ENCODE results near the gene PINK1.

The PINK1 gene

GRCh38 chr1:20685099-20685662 lies 51.9 kb downstream of the PINK1 start:
- Mint-ChIP-seq H3K4me3 (no peak overlapping the region), H3K4me1 (ENCODE audit: low read depth) (peaks cover 4% of the 10 kb centered on the region), H3K27me3 (ENCODE audit: low read depth) (peaks cover 33% of the 10 kb centered on the region), H3K36me3 (ENCODE audit: low read depth) (no peaks in the 10 kb centered on the region), H3K27ac (no peak overlapping the region), H3K9me3 (no peaks in the 10 kb centered on the region)
- no peak for DNase-seq (ENCODE audit: low spot score)

DNA sequence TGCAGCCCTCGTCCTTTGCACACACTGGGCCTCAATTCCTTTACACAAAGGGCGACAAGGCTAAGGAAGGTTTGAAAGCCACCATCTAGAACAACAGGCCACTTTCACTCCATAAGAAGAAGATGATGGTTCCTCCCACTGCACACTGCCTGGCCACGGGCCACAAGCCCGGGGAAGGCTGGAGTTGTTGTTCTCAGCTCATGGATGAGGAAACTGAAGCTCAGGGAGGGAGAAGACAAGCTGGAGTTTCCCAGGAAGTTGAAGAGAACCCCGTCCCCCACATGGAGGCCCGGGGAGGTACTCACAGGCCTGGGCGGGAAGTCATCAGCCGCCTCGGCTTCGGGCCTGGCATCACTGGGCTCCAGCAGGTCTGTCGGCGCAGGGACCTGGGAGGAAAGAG lies 52.5 kb downstream of the PINK1 start:
- Mint-ChIP-seq H3K4me1 (ENCODE audit: low read depth) (peaks cover 4% of the 10 kb centered on the region), H3K36me3 (ENCODE audit: low read depth) (no peaks in the 10 kb centered on the region), H3K4me3 (no peak overlapping the region), H3K27me3 (ENCODE audit: low read depth) (peaks cover 29% of the 10 kb centered on the region), H3K27ac (no peak overlapping the region), H3K9me3 (no peaks in the 10 kb centered on the region)
- DNase-seq (ENCODE audit: low spot score), result no peak

DNA sequence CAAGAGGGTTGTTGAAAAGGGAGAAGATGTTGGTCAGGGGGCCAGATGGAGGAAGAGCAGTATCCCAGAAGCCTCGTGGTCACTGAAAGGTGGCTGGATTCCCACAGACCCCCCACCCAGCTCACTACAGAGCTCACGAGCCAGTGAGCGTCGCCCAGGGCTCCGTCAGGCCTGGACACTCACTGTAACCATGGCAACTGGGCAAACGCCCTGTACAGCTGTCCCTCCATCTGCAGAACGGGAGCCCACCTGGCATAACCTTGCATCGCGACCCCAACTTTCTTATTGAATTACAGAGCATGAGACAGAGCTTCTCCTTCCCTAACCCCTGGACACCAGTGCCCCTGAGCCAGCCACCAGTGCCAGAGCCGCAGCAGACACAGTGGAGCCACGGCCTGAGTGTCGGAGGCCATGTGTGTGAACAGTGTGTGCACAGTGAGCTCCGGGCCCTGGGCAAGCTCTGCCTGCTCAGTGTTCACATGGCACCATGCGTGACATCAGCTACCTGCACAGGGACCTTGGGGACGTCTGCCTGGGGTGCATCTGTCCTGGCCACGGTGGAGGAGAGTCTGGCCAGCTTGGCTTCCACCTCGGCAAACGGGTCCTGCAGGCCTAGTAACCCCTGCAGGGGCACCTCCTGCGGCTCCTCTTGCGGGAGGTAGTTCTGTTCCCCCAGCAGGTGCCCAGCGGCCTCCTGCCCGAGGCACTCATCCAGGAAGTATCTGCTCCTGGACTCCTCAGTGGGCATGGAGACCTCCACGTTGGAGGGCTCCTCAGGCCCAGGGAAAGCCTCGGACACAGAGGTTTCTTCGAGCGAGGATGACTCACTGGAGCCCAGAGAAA lies 53.8 kb downstream of the PINK1 start:
- H3K27ac Mint-ChIP-seq, result no peak overlapping the region
- H3K27me3 Mint-ChIP-seq (ENCODE audit: low read depth), result peaks cover 25% of the 10 kb centered on the region
- no peaks in the 10 kb centered on the region for H3K9me3 Mint-ChIP-seq
- peaks cover 4% of the 10 kb centered on the region for H3K4me1 Mint-ChIP-seq (ENCODE audit: low read depth)
- no peak for DNase-seq (ENCODE audit: low spot score)
- no peaks in the 10 kb centered on the region for H3K36me3 Mint-ChIP-seq (ENCODE audit: low read depth)
- no peak overlapping the region for H3K4me3 Mint-ChIP-seq

DNA sequence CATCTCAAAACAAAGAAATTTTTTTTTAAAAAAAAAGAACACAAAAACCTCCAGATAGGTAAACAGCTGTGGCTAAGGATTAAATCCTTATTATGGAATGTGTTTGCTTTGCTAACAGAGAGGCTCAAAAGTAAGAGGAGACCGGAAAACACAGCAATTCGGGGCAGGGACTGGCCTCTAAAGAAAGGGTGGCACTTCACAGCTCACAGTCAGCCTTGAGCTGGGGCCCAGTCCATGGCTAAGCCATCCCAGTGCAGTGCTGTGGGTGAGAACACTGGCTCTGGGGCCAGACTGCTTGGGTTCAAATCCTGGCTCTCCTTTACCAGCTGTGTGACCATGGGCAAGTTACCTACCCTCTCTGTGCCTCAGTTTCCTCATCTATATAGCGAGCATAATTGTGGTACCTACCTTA lies 56.4 kb downstream of the PINK1 start:
- no peak overlapping the region for H3K4me3 Mint-ChIP-seq
- no peaks in the 10 kb centered on the region for H3K9me3 Mint-ChIP-seq
- no peak overlapping the region for H3K27ac Mint-ChIP-seq
- no peaks in the 10 kb centered on the region for H3K36me3 Mint-ChIP-seq (ENCODE audit: low read depth)
- H3K27me3 Mint-ChIP-seq (ENCODE audit: low read depth), result peaks cover 22% of the 10 kb centered on the region
- no peaks in the 10 kb centered on the region for H3K4me1 Mint-ChIP-seq (ENCODE audit: low read depth)
- DNase-seq (ENCODE audit: low spot score), result no peak

GRCh38 chr1:20691872-20692271 lies 58.6 kb downstream of the PINK1 start:
- DNase-seq (ENCODE audit: low spot score), result no peak
- Mint-ChIP-seq H3K27me3 (ENCODE audit: low read depth) (peaks cover 23% of the 10 kb centered on the region), H3K4me1 (ENCODE audit: low read depth) (peaks cover 5% of the 10 kb centered on the region), H3K9me3 (no peaks in the 10 kb centered on the region), H3K36me3 (ENCODE audit: low read depth) (no peaks in the 10 kb centered on the region), H3K27ac (peak overlapping the region; percentile 4), H3K4me3 (no peak overlapping the region)

DNA sequence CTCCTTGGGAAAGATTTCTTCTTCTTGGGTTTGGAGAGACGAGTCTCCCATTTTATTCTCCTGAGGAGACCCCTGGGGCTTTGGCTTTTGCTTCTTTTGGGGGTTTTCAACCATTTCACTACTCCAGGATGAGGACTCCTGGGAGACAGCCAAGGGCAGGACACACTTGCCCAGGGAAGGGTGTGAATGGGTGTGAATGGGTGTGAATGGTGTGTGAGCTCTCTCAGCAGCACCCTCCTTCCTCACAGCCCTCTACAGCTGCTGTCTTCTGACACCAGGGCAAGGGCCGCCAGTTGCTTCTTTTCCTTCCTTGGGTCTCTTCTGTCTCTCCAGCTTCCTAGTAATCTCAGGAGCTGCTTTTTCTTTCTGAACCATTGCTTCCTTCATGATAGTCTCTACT lies 60.4 kb downstream of the PINK1 start:
- no peak for DNase-seq (ENCODE audit: low spot score)
- Mint-ChIP-seq H3K4me3 (no peak overlapping the region), H3K4me1 (ENCODE audit: low read depth) (peaks cover 7% of the 10 kb centered on the region)

GRCh38 chr1:20695515-20695914 lies 62.3 kb downstream of the PINK1 start:
- Mint-ChIP-seq H3K27ac (no peak overlapping the region), H3K4me3 (no peak overlapping the region), H3K27me3 (ENCODE audit: low read depth) (peaks cover 20% of the 10 kb centered on the region), H3K36me3 (ENCODE audit: low read depth) (no peaks in the 10 kb centered on the region), H3K9me3 (no peaks in the 10 kb centered on the region), H3K4me1 (ENCODE audit: low read depth) (peaks cover 7% of the 10 kb centered on the region)
- DNase-seq (ENCODE audit: low spot score), result no peak

More for the DNA sequence above, 60.4 kb downstream of the PINK1 start:
- no peak overlapping the region for H3K27ac Mint-ChIP-seq
- no peaks in the 10 kb centered on the region for H3K9me3 Mint-ChIP-seq
- peaks cover 20% of the 10 kb centered on the region for H3K27me3 Mint-ChIP-seq (ENCODE audit: low read depth)
- H3K36me3 Mint-ChIP-seq (ENCODE audit: low read depth), result no peaks in the 10 kb centered on the region

GRCh38 chr1:20696397-20697333 lies 63.4 kb downstream of the PINK1 start:
- DNase-seq (ENCODE audit: low spot score), result peak; percentile 61
- Mint-ChIP-seq H3K9me3 (no peaks in the 10 kb centered on the region), H3K4me3 (peak overlapping the region; percentile 87), H3K36me3 (ENCODE audit: low read depth) (no peaks in the 10 kb centered on the region), H3K27me3 (ENCODE audit: low read depth) (peaks cover 20% of the 10 kb centered on the region), H3K4me1 (ENCODE audit: low read depth) (peaks cover 7% of the 10 kb centered on the region), H3K27ac (no peak overlapping the region)

DNA sequence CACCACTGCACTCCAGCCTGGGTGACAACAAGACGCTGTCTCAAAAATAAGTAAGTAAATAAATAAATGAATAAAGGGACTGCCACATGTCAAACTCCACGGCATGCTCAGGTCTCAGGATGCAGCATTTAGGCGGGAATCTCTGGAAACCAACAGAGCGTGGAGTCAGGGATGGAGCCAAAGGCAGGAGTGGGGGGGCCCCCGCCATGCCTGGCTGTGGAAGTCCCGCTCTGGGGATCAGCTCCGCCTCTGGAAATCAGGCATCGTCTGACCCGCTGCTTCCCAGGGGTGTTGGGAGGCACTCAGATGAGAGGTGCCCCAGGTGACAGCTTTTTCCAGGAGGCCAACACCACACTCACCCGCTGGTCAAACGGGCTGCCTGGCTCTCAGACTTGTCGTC lies 64.3 kb downstream of the PINK1 start:
- H3K4me3 Mint-ChIP-seq, result no peak overlapping the region
- H3K36me3 Mint-ChIP-seq (ENCODE audit: low read depth), result no peaks in the 10 kb centered on the region
- peaks cover 7% of the 10 kb centered on the region for H3K4me1 Mint-ChIP-seq (ENCODE audit: low read depth)
- no peak for DNase-seq (ENCODE audit: low spot score)
- H3K27me3 Mint-ChIP-seq (ENCODE audit: low read depth), result peaks cover 16% of the 10 kb centered on the region
- H3K9me3 Mint-ChIP-seq, result no peaks in the 10 kb centered on the region
- H3K27ac Mint-ChIP-seq, result no peak overlapping the region

DNA sequence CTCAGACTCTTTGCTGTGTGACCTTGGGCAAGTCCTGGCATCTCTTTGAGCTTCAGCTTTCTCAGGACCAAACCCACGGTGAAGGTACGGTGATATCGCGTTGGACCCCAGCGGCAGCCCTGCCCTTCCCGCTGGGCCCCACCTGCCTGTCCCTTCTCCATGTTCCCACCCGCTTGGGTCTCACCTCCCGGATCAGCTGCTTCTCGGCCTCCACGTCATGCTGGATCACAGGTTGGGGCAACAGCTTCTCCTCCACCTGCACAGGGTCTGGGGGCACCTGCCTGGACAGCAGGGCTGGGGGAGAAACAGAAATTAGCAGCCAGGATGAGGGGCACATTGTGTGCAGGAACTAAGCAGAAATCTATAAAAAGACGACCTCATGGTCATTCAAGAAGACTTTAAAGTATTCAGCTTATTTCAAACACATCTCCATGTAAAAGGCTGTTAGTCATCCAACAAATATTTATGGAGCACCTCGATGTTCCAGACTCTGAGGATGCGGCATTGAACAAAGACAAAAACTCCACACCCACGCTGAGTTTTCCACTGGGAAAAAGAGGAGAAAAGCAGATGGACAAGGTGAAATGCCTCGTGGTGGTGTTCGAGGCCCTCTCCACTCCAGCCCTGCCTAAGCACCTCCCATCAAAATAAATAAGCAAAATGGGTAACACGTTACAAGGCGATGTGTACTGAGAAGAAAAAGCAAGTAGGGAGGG lies 65.1 kb downstream of the PINK1 start:
- peaks cover 7% of the 10 kb centered on the region for H3K4me1 Mint-ChIP-seq (ENCODE audit: low read depth)
- no peak for DNase-seq (ENCODE audit: low spot score)
- peaks cover 16% of the 10 kb centered on the region for H3K27me3 Mint-ChIP-seq (ENCODE audit: low read depth)
- no peak overlapping the region for H3K4me3 Mint-ChIP-seq
- H3K27ac Mint-ChIP-seq, result no peak overlapping the region
- H3K36me3 Mint-ChIP-seq (ENCODE audit: low read depth), result no peaks in the 10 kb centered on the region
- H3K9me3 Mint-ChIP-seq, result no peaks in the 10 kb centered on the region

- Mint-ChIP-seq H3K4me1 (ENCODE audit: low read depth) (peaks cover 7% of the 10 kb centered on the region), H3K36me3 (ENCODE audit: low read depth) (no peaks in the 10 kb centered on the region), H3K9me3 (no peaks in the 10 kb centered on the region), H3K27me3 (ENCODE audit: low read depth) (peaks cover 8% of the 10 kb centered on the region), H3K27ac (no peak overlapping the region), H3K4me3 (no peak overlapping the region)
- no peak for DNase-seq (ENCODE audit: low spot score)
These were observed 66.3 kb downstream of the PINK1 start for GRCh38 chr1:20699558-20699957.

GRCh38 chr1:20700636-20701215 lies 67.5 kb downstream of the PINK1 start:
- Mint-ChIP-seq H3K9me3 (no peaks in the 10 kb centered on the region), H3K27me3 (ENCODE audit: low read depth) (peaks cover 4% of the 10 kb centered on the region), H3K27ac (no peak overlapping the region), H3K36me3 (ENCODE audit: low read depth) (no peaks in the 10 kb centered on the region), H3K4me3 (no peak overlapping the region), H3K4me1 (ENCODE audit: low read depth) (peaks cover 7% of the 10 kb centered on the region)
- no peak for DNase-seq (ENCODE audit: low spot score)
